ENCODE measurements around the gene PTPRCAP.
"Not testable (repeated sequence)": the region's sequence is repeated elsewhere in the genome, so short reads cannot be mapped to it uniquely, and the experiment has no call there.

PTPRCAP gene

DNA sequence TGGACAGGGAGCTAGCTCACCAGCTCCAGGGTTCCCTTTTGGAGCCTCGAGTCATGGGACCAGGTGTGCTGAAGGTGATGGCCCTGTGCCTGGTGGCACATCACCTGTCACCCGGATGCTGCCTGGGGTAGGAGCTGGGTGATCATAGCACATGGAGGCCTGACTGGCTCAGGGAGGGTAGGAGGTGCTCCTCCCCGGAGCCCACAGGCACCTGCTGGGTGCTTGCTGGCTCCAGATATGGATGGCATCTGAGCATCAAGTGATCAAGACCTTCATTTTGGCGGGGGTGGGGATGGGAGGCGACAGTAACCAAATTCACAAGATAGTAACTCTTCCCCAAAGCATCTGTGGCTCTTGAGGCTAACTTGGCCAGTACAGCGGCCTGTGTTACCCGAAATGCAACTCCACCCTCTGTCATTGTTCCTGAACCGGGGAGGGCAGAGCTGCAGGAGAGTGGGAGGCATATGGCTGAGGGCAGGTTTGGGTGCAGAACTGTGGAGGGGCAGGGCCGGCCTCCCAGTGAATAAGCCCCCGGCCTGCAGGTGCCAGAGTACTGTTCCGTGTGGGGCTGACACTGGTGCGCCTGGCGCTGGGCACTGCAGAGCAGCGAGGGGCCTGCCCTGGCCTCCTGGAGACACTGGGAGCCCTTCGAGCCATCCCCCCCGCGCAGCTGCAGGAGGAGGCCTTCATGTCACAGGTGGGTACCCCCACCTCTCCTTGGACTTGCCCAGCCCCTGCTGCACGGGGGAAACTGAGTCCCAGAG lies 28.9 kb downstream of the PTPRCAP start:
- no peak for DNase-seq

DNA sequence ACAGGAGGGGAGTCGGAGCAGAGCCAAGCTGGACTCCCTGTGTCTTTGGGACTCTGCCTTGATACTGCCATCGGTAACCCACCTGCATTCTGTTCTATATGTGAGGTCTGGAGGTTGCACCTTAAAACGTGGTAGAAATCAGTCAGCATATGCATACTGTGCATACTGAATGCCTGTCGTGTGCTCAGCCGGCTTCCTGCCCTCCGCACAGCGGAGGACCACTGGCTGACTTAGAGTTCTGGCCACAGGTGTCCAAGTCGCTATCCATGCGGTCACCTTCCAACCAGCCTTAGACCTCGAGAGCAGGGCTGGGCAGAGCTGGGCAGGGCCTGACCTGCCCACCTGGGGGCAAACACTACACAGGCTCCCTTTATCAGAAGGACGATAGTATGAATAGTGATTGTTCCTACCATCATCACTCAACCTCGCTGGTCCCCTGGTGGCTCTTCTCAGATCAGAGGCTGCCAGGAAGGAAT lies 29.8 kb downstream of the PTPRCAP start:
- no peak for DNase-seq

- no peak for DNase-seq
Observed at GRCh38 chr11:67406969-67407687, 30.4 kb downstream of the PTPRCAP start.

DNA sequence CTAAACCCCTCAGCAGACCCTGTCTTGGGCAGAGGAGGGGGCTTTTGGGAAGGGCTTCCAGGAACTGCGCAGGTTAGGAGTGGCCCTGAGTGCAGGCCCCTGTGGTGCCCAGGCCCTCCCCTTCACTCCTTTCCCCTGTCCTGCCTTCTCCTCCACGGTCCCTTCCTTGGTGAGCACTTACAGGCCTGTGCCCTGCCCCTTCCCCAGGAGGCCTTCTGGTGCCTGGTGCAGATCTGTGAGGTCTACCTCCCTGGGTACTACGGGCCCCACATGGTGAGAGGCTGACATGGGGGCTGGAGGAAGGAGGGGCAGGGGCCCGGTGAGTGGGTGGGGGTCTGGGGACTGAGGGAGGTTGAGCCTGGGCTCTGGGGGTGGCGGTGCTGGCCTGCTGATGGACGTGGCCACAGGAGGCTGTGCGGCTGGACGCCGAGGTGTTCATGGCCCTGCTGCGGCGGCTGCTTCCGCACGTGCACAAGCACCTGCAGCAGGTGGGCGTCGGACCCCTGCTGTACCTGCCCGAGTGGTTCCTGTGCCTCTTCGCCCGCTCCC lies 31.0 kb downstream of the PTPRCAP start:
- no peak for DNase-seq

DNA sequence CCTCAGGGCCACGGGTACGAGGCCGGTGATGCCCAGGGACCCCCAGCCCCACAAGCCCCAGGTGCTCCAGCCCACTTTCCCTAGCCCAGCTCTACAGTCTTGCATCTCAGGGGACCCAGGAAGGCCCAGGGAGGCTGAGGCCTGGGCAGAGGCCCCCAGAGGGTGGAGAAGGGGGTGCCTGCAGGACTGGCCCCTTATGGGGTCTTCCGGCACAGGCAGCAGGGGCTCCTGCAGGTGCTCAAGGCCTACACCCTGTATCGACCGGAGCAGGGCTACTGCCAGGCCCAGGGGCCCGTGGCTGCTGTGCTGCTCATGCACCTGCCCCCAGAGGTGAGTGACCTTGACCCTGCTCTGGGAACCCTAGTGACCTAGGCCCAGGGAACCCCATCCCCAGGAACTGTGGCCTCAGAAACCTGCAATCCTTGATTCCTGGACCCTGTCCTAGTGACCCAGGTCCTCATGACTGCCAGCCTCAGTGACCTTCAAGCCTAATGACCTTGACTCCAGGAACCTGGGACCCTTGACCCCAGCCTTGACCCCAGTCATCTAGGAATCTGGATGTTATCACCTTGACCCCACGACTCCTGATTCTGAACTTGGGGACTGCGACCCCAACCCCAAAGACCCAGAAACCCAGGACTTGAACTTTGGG lies 31.7 kb downstream of the PTPRCAP start:
- DNase-seq = no peak

GRCh38 chr11:67405196-67405567 lies 32.3 kb downstream of the PTPRCAP start:
- DNase-seq = no peak

GRCh38 chr11:67404515-67405195 lies 32.8 kb downstream of the PTPRCAP start:
- no peak for DNase-seq

- DNase-seq = not testable (repeated sequence)
Observed at GRCh38 chr11:67403085-67403484, 34.4 kb downstream of the PTPRCAP start.

DNA sequence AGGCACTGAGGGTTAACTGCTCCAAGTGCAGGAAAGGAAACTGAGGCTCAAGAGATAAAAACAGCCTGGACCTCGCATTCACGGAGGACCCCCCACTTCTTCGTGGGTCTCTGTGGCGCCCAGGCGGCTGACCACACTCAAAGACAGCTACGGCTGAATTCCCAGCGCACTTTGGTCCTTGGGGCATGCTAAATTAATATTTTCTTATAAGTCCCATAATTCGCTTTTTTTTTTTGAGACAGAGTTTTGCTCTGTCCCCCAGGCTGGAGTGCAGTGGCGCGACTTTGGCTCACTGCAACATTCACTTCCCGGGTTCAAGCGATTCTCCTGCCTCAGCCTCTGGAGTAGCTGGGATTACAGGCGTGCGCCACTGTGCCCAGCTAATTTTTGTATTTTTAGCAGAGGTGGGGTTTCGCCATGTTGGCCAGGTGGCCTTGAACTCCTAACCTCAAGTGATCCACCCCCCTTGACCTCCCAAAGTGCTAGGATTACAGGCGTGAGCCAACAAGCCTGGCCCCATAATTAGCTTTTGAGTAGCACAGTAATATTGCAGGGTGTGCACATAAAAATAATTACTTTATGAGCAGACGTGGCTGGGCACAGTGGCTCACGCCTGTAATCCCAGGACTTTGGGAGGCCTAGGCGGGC lies 35.2 kb downstream of the PTPRCAP start:
- DNase-seq = not testable (repeated sequence)

DNA sequence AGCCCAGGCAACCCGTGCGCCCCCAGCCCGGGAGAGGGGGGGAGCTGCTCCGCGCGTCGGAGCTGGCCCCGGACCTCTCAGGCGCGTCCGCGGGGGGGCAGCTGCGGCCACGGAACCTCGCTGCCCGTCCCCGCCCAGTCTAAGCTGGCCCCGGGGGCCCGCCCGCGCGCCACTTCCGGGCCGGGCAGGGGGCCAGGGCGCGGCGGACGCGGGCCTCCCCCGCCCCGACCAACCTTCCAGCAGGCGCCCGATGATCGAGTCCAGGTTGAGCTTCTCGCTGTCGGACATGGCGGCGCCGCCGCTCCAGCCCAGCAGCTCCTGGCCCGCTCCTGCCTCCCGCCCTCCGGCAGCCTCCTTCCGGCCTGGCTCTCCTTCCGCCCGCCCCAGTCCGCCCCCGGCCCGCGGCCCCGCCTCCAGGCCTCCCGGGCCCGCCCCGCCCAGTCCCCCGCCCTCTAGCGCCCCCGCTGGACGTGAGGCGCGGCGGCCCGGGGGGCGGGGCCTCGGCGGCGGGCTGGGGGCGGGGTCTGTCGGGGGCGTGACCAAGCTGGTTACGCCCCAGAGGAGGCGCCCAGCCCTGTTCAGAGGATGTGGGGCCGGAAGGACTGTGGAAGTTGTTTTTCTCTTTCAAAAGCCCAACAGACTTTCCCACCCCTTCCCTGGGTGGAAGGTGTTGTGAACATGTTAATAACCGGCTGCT lies 35.8 kb downstream of the PTPRCAP start, which contains the start of gene PPP1CA:
TSS of gene PPP1CA (minus strand) at position 364 of the 697 bp plus-strand sequence. CDS start at position 288, 76 bp downstream.
- DNase-seq = peak; percentile 78 to 79

- DNase-seq = no peak
Observed at GRCh38 chr11:67400942-67401494, 36.5 kb downstream of the PTPRCAP start.

- no peak for DNase-seq
Observed at GRCh38 chr11:67400251-67400941, 37.1 kb downstream of the PTPRCAP start.

GRCh38 chr11:67398661-67399563 lies 38.6 kb downstream of the PTPRCAP start:
- no peak for DNase-seq

- no peak for DNase-seq
Observed at GRCh38 chr11:67397986-67398660, 39.4 kb downstream of the PTPRCAP start.

DNA sequence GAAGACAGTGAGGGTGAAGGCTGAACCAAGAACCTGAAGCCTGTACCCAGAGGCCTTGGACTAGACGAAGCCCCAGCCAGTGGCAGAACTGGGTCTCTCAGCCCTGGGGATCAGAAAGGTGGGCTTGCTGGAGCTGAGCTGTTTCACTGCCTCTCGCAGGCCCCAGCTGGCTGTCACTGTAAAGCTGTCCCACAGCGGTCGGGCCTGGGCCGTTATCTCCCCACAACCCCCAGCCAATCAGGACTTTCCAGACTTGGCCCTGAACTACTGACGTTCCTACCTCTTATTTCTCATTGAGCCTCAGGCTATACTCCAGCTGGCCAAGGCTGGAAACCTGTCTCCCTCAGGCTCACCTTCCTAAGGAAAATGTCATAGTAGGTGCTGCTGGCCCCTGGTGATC lies 39.9 kb downstream of the PTPRCAP start:
- no peak for DNase-seq

GRCh38 chr11:67396587-67397389 lies 40.7 kb downstream of the PTPRCAP start:
- DNase-seq = no peak

GRCh38 chr11:67396259-67396581 lies 41.3 kb downstream of the PTPRCAP start:
- no peak for DNase-seq
